H1 (cell line): Measurements from ENCODE around the gene ASB11. TPM values are rescaled to one million over a fixed set of nuclear protein-coding genes. Genes with fewer than 3 reads are reported as not detected.

Source experiments
- CTCF ChIA-PET: fragments of 300-600 bp; sonication (Branson Sonifier 250); formaldehyde crosslinking; loops from one replicate; lab custom pipeline; 2021; ENCODE audit not compliant: partially characterized antibody; lab: Charles Lee
- POLR2A ChIA-PET: fragments of 300-600 bp; sonication (Branson Sonifier 250); formaldehyde crosslinking; loops from one replicate; lab custom pipeline; 2021; ENCODE audit warnings: inconsistent platforms; ENCODE audit not compliant: partially characterized antibody; lab: Charles Lee
- DNase-seq, 2 experiments: peaks; one replicate each; pipeline versions ENCODE4 v3.0.0 to v3.0.0-alpha.2; 2010 to 2022; ENCODE audit warnings: low spot score in 2 of 2, low read depth in 1 of 2, mixed read lengths in 1 of 2
- FAIRE-seq: peaks from 2 replicates; lab custom pipeline; 2011; peaks lifted over from hg19 to GRCh38; lab: Jason Lieb, UNC
- H2AFZ ChIP-seq: 2 replicates; pipeline ENCODE4 v1.8.1; 2012; ENCODE audit warnings: low read length, inconsistent platforms
- H2AK5ac ChIP-seq: 2 replicates; pipeline ENCODE4 v1.6.1; 2013; ENCODE audit warnings: low read depth, low read length
- H2BK120ac ChIP-seq: replicated peaks from 2 replicates; pipeline ENCODE3; 2013; ENCODE audit warnings: low read depth, low read length, inconsistent platforms
- H2BK12ac ChIP-seq: 2 replicates; pipeline ENCODE4 v1.6.1; 2013; ENCODE audit warnings: low read depth, low read length
- H2BK15ac ChIP-seq: 2 replicates; pipeline ENCODE4 v1.6.1; 2013; ENCODE audit warnings: low read length
- H2BK20ac ChIP-seq: 2 replicates; pipeline ENCODE4 v1.6.1; 2013; ENCODE audit warnings: low read length
- H2BK5ac ChIP-seq: 2 replicates; pipeline ENCODE4 v1.6.1; 2013; ENCODE audit warnings: low read depth, low read length
- H3K14ac ChIP-seq: 2 replicates; pipeline ENCODE4 v1.6.1; 2013; ENCODE audit warnings: inconsistent platforms; ENCODE audit not compliant: insufficient read length
- H3K18ac ChIP-seq: 2 replicates; pipeline ENCODE4 v1.6.1; 2013; ENCODE audit warnings: low read length; ENCODE audit errors: extremely low read depth
- H3K23ac ChIP-seq: 2 replicates; pipeline ENCODE4 v1.6.1; 2013; ENCODE audit warnings: inconsistent platforms; ENCODE audit not compliant: insufficient read length
- H3K23me2 ChIP-seq: 2 replicates; pipeline ENCODE4 v1.6.1; 2013; ENCODE audit warnings: low read depth, low read length
- H3K27ac ChIP-seq: 2 replicates; pipeline ENCODE4 v1.6.1; 2011; ENCODE audit warnings: low read depth, low read length, inconsistent platforms
- H3K27me3 ChIP-seq, 4 experiments: replicated peaks in 1 of 4; 1 replicate in 1 of 4; 2 replicates in 3 of 4; pipeline versions ENCODE4 v1.6.1 to v1.8.1; 2011 to 2013; ENCODE audit warnings: low read length in 3 of 4, mild to moderate bottlenecking in 3 of 4, inconsistent platforms in 2 of 4, mixed read lengths in 2 of 4, moderate library complexity in 1 of 4; ENCODE audit not compliant: control insufficient read depth in 3 of 4, insufficient read depth in 3 of 4; ENCODE audit errors: extremely low read depth in 1 of 4
- H3K36me3 ChIP-seq, 4 experiments: 2 replicates each; pipeline versions ENCODE4 v1.6.1 to v1.8.1; 2011 to 2013; ENCODE audit warnings: mild to moderate bottlenecking in 4 of 4, low read length in 3 of 4, moderate library complexity in 2 of 4, control low read depth in 1 of 4, inconsistent platforms in 1 of 4; ENCODE audit not compliant: insufficient read depth in 4 of 4, control insufficient read depth in 2 of 4
- H3K4ac ChIP-seq: replicated peaks from 2 replicates; pipeline ENCODE3; 2013; ENCODE audit warnings: low read length, low read depth, mixed read lengths, inconsistent platforms; ENCODE audit not compliant: insufficient read length
- H3K4me1 ChIP-seq, 4 experiments: replicated peaks in 1 of 4; 1 replicate in 1 of 4; 2 replicates in 3 of 4; pipeline versions ENCODE4 v1.6.1 to v1.8.1; 2011 to 2013; ENCODE audit warnings: low read length in 3 of 4, inconsistent platforms in 2 of 4, mixed read lengths in 1 of 4; ENCODE audit not compliant: insufficient read depth in 4 of 4, control insufficient read depth in 3 of 4
- H3K4me2 ChIP-seq, 2 experiments: 2 replicates each; pipeline versions ENCODE4 v1.6.1 to v1.8.1; 2011 to 2013; ENCODE audit warnings: low read depth in 2 of 2, low read length in 2 of 2, control low read depth in 1 of 2, inconsistent platforms in 1 of 2, mild to moderate bottlenecking in 1 of 2; ENCODE audit not compliant: insufficient read depth in 1 of 2
- H3K4me3 ChIP-seq, 4 experiments: fragments of 200-600, 300-600 bp in 1 of 4; sonication (generic), shearing (Covaris generic), sonication (Bioruptor Twin) in 1 of 4; 2 replicates each; pipeline versions ENCODE4 v1.5.1 to v1.8.1; 2011 to 2016; ENCODE audit warnings: low read length in 4 of 4, low read depth in 3 of 4, control low read depth in 2 of 4, inconsistent platforms in 2 of 4, mild to moderate bottlenecking in 2 of 4, mixed read lengths in 1 of 4, moderate library complexity in 1 of 4; ENCODE audit not compliant: insufficient read depth in 2 of 4; ENCODE audit errors: extremely low read depth in 1 of 4
- H3K56ac ChIP-seq: replicated peaks from 2 replicates; pipeline ENCODE3; 2013; ENCODE audit warnings: low read depth, mild to moderate bottlenecking, mixed read lengths, low read length, inconsistent platforms; ENCODE audit not compliant: insufficient read length
- H3K79me1 ChIP-seq: 2 replicates; pipeline ENCODE4 v1.6.1; 2013; ENCODE audit warnings: low read depth, low read length, control low read depth
- H3K79me2 ChIP-seq, 2 experiments: 2 replicates each; pipeline versions ENCODE4 v1.6.1 to v1.8.1; 2012 to 2013; ENCODE audit warnings: low read length in 2 of 2, mild to moderate bottlenecking in 2 of 2, inconsistent platforms in 1 of 2; ENCODE audit not compliant: insufficient read depth in 2 of 2, control insufficient read depth in 1 of 2
- H3K9ac ChIP-seq, 4 experiments: replicated peaks in 1 of 4; 1 replicate in 1 of 4; 2 replicates in 3 of 4; pipeline versions ENCODE4 v1.6.1 to v1.8.1; 2011 to 2013; ENCODE audit warnings: low read depth in 3 of 4, low read length in 3 of 4, control low read depth in 2 of 4, mild to moderate bottlenecking in 2 of 4, moderate library complexity in 2 of 4, inconsistent platforms in 1 of 4; ENCODE audit errors: extremely low read depth in 1 of 4
- H3K9me3 ChIP-seq, 2 experiments: 2 replicates each; pipeline versions ENCODE4 v1.6.1 to v1.8.1; 2012 to 2013; ENCODE audit warnings: mild to moderate bottlenecking in 2 of 2, moderate library complexity in 2 of 2, control low read depth in 1 of 2, inconsistent platforms in 1 of 2, low read depth in 1 of 2, low read length in 1 of 2, mixed read lengths in 1 of 2; ENCODE audit not compliant: insufficient read depth in 2 of 2
- H4K20me1 ChIP-seq, 2 experiments: replicated peaks in 1 of 2; 2 replicates each; pipeline versions ENCODE3 to v1.8.1; 2011 to 2013; ENCODE audit warnings: inconsistent platforms in 2 of 2, low read length in 2 of 2, mild to moderate bottlenecking in 1 of 2; ENCODE audit not compliant: insufficient read depth in 2 of 2, control insufficient read depth in 1 of 2
- H4K5ac ChIP-seq: 2 replicates; pipeline ENCODE4 v1.6.1; 2013; ENCODE audit warnings: low read length, low read depth, mixed read lengths, inconsistent platforms; ENCODE audit not compliant: insufficient read length
- H4K8ac ChIP-seq: 2 replicates; pipeline ENCODE4 v1.8.0; 2013; ENCODE audit warnings: mild to moderate bottlenecking, moderate library complexity, low read length, inconsistent platforms; ENCODE audit not compliant: insufficient read depth; ENCODE audit errors: extremely low read depth
- H4K91ac ChIP-seq: replicated peaks from 2 replicates; pipeline ENCODE3; 2013; ENCODE audit warnings: low read length, mixed read lengths, inconsistent platforms; ENCODE audit not compliant: insufficient read length
- E2F6 ChIP-seq: IDR thresholded peaks from 2 replicates; pipeline ENCODE4 v1.6.1; 2012; ENCODE audit warnings: inconsistent platforms
- KDM5A ChIP-seq: fragments of 200-600 bp; IDR thresholded peaks from 2 replicates; pipeline ENCODE4 v1.7.1; 2012; ENCODE audit warnings: mild to moderate bottlenecking, low read length, inconsistent platforms, mixed read lengths
- PHF8 ChIP-seq: fragments of 200-600 bp; sonication (generic); conservative IDR thresholded peaks from 2 replicates; pipeline ENCODE4 v1.7.1; 2012; ENCODE audit warnings: low read depth, mild to moderate bottlenecking, inconsistent platforms, low read length, moderate library complexity
- SIN3A ChIP-seq, 2 experiments: IDR thresholded peaks in 1 of 2; conservative IDR thresholded peaks in 1 of 2; 2 replicates each; pipeline ENCODE4 v1.6.1; 2011 to 2012; ENCODE audit warnings: low read length in 2 of 2, improper control_type of control experiment in 1 of 2, low read depth in 1 of 2, mild to moderate bottlenecking in 1 of 2
- WGBS, 2 experiments: shearing (Covaris generic) in 1 of 2; methylation state at CpG; one replicate each; pipeline versions ENCODE4 v1.1.6 to v1.1.7; 2013 to 2015; ENCODE audit warnings: low lambda C conversion rate in 2 of 2, mixed read lengths in 2 of 2, inconsistent platforms in 1 of 2, low coverage in 1 of 2, missing lambda C conversion rate in 1 of 2; ENCODE audit not compliant: insufficient replicate concordance in 2 of 2, insufficient coverage in 1 of 2, insufficient read length in 1 of 2; ENCODE audit errors: extremely low coverage in 1 of 2, missing lambda C conversion rate in 1 of 2; 5-methylcytosine and 5-hydroxymethylcytosine counted together
- polyA plus RNA-seq, 7 experiments: library from polyadenylated mRNA; depleted of rRNA in 3 of 7; stranded (reverse) in 5 of 7; unstranded in 2 of 7; fragments of >200 nt in 5 of 7; fragments of 200-250 nt in 2 of 7; gene quantifications; 1 replicate in 5 of 7; 2 replicates in 1 of 7; 4 replicates in 1 of 7; pipeline versions ENCODE4 v1.2.1 to v1.2.3, GENCODE V29; 2011 to 2013; ENCODE audit warnings: missing spikeins in 2 of 7, mixed read lengths in 2 of 7
- total RNA-seq: library from RNA; stranded (reverse); fragmentation: NEBNext Ultra II Directional; extraction: Animal tissue kit (Norgen Biotek cat#: 25700); gene quantifications from 2 replicates; pipeline ENCODE4 v1.2.1, GENCODE V29; 2021
- TF ChIP-seq, protein P1 (sequence below): IDR thresholded peaks from 2 replicates; pipeline ENCODE4 v1.6.1; 2011; ENCODE audit warnings: low read depth, mild to moderate bottlenecking, low read length; ENCODE audit not compliant: insufficient read depth

Gene ASB11
- total and polyA plus RNA-seq, 2 of the 8 experiments (the other 6 are each of a cell fraction or from before 2014, with no cell fraction given), result not detected

DNA sequence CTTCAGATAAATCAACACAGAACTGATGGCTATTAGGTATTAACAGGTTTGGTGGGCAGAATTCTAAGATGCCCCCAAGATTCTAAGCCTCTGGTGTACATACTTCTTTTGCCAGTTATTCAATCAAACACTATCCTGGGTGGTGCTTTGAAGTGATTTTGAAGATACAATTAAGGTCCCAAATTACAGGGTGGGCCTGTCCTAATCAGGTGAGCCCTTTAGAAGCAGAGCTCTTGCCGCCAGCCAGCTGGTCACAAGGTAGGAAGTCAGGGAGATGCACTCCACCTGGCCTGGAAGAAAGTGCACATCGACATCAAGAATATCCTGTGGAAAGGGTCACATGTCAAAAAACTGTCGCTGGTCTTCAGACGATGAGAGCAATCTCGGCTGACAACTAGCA lies 75.0 kb downstream of the ASB11 start:
- Histone ChIP-seq H4K91ac (no peak overlapping the region), H3K56ac (no peak overlapping the region), H3K36me3 (no peaks in the 10 kb centered on the region), H3K18ac (no peak overlapping the region), H2AK5ac (no peak overlapping the region), H4K20me1 (no peaks in the 10 kb centered on the region), H3K27me3 (no peaks in the 10 kb centered on the region), H3K9me3 (no peaks in the 10 kb centered on the region), H3K79me1 (no peaks in the 10 kb centered on the region), H3K23me2 (no peaks in the 10 kb centered on the region), H2BK12ac (no peak overlapping the region), H2BK15ac (no peak overlapping the region), H3K4me3 (no peak overlapping the region), H3K27ac (no peak overlapping the region), H2AFZ (no peak overlapping the region), H2BK20ac (no peak overlapping the region), H3K14ac (no peak overlapping the region), H3K4me2 (no peak overlapping the region), H2BK120ac (no peak overlapping the region), H3K79me2 (no peaks in the 10 kb centered on the region), H4K5ac (no peak overlapping the region), H3K4ac (no peak overlapping the region), H2BK5ac (no peak overlapping the region), H4K8ac (no peak overlapping the region), H3K4me1 (no peaks in the 10 kb centered on the region), H3K9ac (no peak overlapping the region), H3K23ac (no peak overlapping the region)
- no peak for DNase-seq
- WGBS, 2 experiments, result 94% methylated on average over 2 of the region's 5 CpGs; no CpG with 5 or more reads in 1 of the 2 experiments
- TF ChIP-seq, protein P1, sequence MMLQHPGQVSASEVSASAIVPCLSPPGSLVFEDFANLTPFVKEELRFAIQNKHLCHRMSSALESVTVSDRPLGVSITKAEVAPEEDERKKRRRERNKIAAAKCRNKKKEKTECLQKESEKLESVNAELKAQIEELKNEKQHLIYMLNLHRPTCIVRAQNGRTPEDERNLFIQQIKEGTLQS, result no peak
- TF ChIP-seq E2F6 (no peak), PHF8 (no peak), SIN3A (conservative IDR thresholded peaks at IDR 0.05 in 1 of 2, IDR thresholded peaks at IDR 0.05 in 1 of 2; ENCODE audit: low read depth in 1 of 2, low read length in 2 of 2) (no peak), KDM5A (no peak)
- CTCF ChIA-PET, result interaction anchor here (0.8 to 1.3 kb wide), 2 partner anchors 97 to 415 kb away, joined by 3 to 5 read pairs; no protein-coding TSS in a partner anchor
- no peak for FAIRE-seq
- POLR2A ChIA-PET, result no interaction called here
